ENCODE measurements around the gene RYR3.
"Not testable (repeated sequence)": the region's sequence is repeated elsewhere in the genome, so short reads cannot be mapped to it uniquely, and the experiment has no call there.

Gene RYR3

DNA sequence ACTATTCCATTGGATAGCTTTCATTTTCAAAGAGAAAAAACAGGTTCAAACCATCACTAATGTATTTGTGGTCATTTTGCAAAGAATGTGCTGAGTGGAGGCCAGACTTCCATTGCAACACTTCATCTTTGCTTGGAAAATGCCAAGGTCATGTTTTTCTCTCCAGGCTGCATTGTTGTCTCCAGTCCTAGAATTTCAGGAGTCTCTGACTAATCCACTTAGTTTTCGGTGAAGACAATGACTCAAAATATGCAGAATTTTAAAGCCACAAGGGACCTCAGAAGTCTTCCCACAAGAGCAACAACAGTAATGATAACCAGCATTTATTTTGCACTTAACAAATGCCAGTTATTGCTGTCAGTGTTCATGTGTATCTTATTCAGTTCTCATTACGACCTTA is 277.0 kb downstream of the RYR3 start:
- CTCF ChIA-PET, result no interaction called here

DNA sequence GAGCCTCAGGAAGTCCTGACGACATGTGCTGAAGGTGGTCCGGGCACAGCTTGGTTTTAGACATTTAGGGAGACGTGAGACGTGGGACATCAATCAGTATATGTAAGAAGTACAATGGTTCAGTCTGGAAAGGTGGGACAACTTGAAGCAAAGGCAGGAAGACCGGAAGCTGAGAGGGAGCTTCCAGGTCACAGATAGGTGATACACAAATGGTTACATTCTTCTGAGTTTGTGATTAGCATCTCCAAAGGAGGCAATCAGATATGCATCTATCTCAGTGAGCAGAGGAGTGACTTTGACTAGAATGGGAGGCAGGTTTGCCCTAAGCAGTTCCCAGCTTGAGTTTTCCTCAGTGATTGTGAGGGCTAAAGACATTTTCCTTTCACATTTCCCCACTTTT is 282.1 kb downstream of the RYR3 start:
- ChIA-PET POLR2A (no interaction called here), CTCF (interaction anchor here (0.7 kb wide), 1 partner anchor 16 kb away, joined by 6 read pairs; no protein-coding TSS in a partner anchor)
- Histone ChIP-seq H3K4me1 (ENCODE audit: control insufficient read depth, insufficient read depth, low read length) (no peaks in the 10 kb centered on the region), H3K9me3 (ENCODE audit: control insufficient read depth, insufficient read depth, low read depth, low read length) (no peaks in the 10 kb centered on the region), H3K4me3 (ENCODE audit: low read depth, low read length) (no peak overlapping the region), H3K27ac (ENCODE audit: extremely low read depth, low read depth, low read length) (no peak overlapping the region), H3K36me3 (ENCODE audit: control insufficient read depth in 2 of 2, insufficient read depth in 1 of 2, low read length in 2 of 2) (no peaks in the 10 kb centered on the region)
- TF ChIP-seq, protein P1, sequence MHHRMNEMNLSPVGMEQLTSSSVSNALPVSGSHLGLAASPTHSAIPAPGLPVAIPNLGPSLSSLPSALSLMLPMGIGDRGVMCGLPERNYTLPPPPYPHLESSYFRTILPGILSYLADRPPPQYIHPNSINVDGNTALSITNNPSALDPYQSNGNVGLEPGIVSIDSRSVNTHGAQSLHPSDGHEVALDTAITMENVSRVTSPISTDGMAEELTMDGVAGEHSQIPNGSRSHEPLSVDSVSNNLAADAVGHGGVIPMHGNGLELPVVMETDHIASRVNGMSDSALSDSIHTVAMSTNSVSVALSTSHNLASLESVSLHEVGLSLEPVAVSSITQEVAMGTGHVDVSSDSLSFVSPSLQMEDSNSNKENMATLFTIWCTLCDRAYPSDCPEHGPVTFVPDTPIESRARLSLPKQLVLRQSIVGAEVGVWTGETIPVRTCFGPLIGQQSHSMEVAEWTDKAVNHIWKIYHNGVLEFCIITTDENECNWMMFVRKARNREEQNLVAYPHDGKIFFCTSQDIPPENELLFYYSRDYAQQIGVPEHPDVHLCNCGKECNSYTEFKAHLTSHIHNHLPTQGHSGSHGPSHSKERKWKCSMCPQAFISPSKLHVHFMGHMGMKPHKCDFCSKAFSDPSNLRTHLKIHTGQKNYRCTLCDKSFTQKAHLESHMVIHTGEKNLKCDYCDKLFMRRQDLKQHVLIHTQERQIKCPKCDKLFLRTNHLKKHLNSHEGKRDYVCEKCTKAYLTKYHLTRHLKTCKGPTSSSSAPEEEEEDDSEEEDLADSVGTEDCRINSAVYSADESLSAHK (tag by site-specific recombination; IDR thresholded peaks at IDR 0.05), result no peak
- no peak for TF ChIP-seq ZNF248 (tag by site-specific recombination; IDR thresholded peaks at IDR 0.05)
- TF ChIP-seq, protein P2, sequence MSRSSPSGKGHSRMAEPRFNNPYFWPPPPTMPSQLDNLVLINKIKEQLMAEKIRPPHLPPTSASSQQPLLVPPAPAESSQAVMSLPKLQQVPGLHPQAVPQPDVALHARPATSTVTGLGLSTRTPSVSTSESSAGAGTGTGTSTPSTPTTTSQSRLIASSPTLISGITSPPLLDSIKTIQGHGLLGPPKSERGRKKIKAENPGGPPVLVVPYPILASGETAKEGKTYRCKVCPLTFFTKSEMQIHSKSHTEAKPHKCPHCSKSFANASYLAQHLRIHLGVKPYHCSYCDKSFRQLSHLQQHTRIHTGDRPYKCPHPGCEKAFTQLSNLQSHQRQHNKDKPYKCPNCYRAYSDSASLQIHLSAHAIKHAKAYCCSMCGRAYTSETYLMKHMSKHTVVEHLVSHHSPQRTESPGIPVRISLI (tag by site-specific recombination; IDR thresholded peaks at IDR 0.05), result no peak
- no peak for TF ChIP-seq HOXA7 (CRISPR knock-in tag; IDR thresholded peaks at IDR 0.05; ENCODE audit: borderline replicate concordance)
- no peak for TF ChIP-seq FEZF1 (tag by site-specific recombination; IDR thresholded peaks at IDR 0.05)
- no peak for TF ChIP-seq ZNF48 (tag by site-specific recombination; IDR thresholded peaks at IDR 0.05)
- TF ChIP-seq OVOL3 (tag by site-specific recombination; IDR thresholded peaks at IDR 0.05), result no peak
- TF ChIP-seq GLIS2 (tag by site-specific recombination; IDR thresholded peaks at IDR 0.05), result no peak
- TF ChIP-seq ZNF132 (tag by site-specific recombination; IDR thresholded peaks at IDR 0.05; ENCODE audit: borderline replicate concordance), result no peak
- TF ChIP-seq HOXC10 (CRISPR knock-in tag; IDR thresholded peaks at IDR 0.05), result no peak
- no peak for TF ChIP-seq ZNF548 (tag by site-specific recombination; IDR thresholded peaks at IDR 0.05)
- TF ChIP-seq, protein P3, sequence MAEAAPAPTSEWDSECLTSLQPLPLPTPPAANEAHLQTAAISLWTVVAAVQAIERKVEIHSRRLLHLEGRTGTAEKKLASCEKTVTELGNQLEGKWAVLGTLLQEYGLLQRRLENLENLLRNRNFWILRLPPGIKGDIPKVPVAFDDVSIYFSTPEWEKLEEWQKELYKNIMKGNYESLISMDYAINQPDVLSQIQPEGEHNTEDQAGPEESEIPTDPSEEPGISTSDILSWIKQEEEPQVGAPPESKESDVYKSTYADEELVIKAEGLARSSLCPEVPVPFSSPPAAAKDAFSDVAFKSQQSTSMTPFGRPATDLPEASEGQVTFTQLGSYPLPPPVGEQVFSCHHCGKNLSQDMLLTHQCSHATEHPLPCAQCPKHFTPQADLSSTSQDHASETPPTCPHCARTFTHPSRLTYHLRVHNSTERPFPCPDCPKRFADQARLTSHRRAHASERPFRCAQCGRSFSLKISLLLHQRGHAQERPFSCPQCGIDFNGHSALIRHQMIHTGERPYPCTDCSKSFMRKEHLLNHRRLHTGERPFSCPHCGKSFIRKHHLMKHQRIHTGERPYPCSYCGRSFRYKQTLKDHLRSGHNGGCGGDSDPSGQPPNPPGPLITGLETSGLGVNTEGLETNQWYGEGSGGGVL (tag by site-specific recombination; IDR thresholded peaks at IDR 0.05), result no peak
- no peak for TF ChIP-seq ZNF155 (tag by site-specific recombination; IDR thresholded peaks at IDR 0.05)
- TF ChIP-seq ZNF391 (tag by site-specific recombination; IDR thresholded peaks at IDR 0.05; ENCODE audit: borderline replicate concordance, low read depth), result no peak
- no peak for TF ChIP-seq ZNF843 (tag by site-specific recombination; IDR thresholded peaks at IDR 0.05)
- no peak for TF ChIP-seq ZNF629 (tag by site-specific recombination; IDR thresholded peaks at IDR 0.05)
- no peak for TF ChIP-seq ZNF768 (tag by site-specific recombination; IDR thresholded peaks at IDR 0.05)
- TF ChIP-seq ZNF311 (tag by site-specific recombination; IDR thresholded peaks at IDR 0.05; ENCODE audit: borderline replicate concordance), result no peak

More for the DNA sequence above, 277.0 kb downstream of the RYR3 start:
- Histone ChIP-seq H3K9me3 (ENCODE audit: control insufficient read depth, insufficient read depth, low read depth, low read length) (no peaks in the 10 kb centered on the region), H3K36me3 (ENCODE audit: control insufficient read depth in 2 of 2, insufficient read depth in 1 of 2, low read length in 2 of 2) (no peaks in the 10 kb centered on the region), H3K4me3 (ENCODE audit: low read depth, low read length) (no peak overlapping the region), H3K4me1 (ENCODE audit: control insufficient read depth, insufficient read depth, low read length) (no peaks in the 10 kb centered on the region), H3K27ac (ENCODE audit: extremely low read depth, low read depth, low read length) (no peak overlapping the region)
- TF ChIP-seq ZBTB21 (tag by site-specific recombination; IDR thresholded peaks at IDR 0.05), result no peak
- POLR2A ChIA-PET, result no interaction called here

DNA sequence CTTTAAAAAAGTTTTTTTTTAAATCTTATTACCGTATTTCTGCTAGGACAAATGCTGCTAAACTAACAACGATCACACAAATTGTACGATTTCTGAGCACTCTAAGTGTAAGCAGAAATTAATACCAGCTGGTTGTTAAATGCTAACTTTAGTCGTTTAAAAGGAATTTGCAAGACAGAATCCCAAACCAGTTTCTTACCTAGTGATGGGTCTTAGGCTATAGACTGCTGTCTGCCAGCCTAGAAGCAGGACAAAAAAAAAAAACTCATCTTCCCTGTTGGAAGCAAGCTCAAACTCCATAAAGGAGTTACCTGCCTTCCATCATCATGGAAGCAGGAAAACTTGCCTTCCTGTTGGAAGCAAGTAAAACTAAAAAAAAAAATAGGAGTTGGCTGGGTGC is 287.6 kb downstream of the RYR3 start:
- H3K27ac ChIP-seq (ENCODE audit: extremely low read depth, low read depth, low read length); H3K4me3 ChIP-seq (ENCODE audit: low read depth, low read length); H3K36me3 ChIP-seq (ENCODE audit: control insufficient read depth in 2 of 2, insufficient read depth in 1 of 2, low read length in 2 of 2); H3K4me1 ChIP-seq (ENCODE audit: control insufficient read depth, insufficient read depth, low read length); H3K9me3 ChIP-seq (ENCODE audit: control insufficient read depth, insufficient read depth, low read depth, low read length): not testable (repeated sequence)
- POLR2A ChIA-PET, result interaction anchor here (0.6 kb wide), 1 partner anchor 103 kb away, joined by 6 read pairs; no protein-coding TSS in a partner anchor
- CTCF ChIA-PET, result interaction anchor here (0.6 to 1.3 kb wide), 2 partner anchors 76 to 306 kb away, joined by 3 to 4 read pairs; no protein-coding TSS in a partner anchor

All from HEK293 (cell line).